HepG2 (cell line): ENCODE data around the gene FGGY. TPM values are rescaled to one million over a fixed set of nuclear protein-coding genes. Genes with fewer than 3 reads are reported as not detected.

Source experiments
- FOXK2 ChIP-seq: fragments of 450-650 bp; IDR thresholded peaks from 2 replicates; pipeline ENCODE4 v1.6.1; 2016
- NFYC ChIP-seq: IDR thresholded peaks from 2 replicates; pipeline ENCODE4 v1.6.1; 2016; ENCODE audit warnings: missing genetic modification reagents, missing compliant biosample characterization
- SOX5 ChIP-seq: IDR thresholded peaks from 2 replicates; pipeline ENCODE4 v1.6.1; 2016; ENCODE audit warnings: borderline replicate concordance
- TCF12 ChIP-seq, 2 experiments: fragments of 450-650 bp in 1 of 2; sonication (generic) in 1 of 2; formaldehyde crosslinking in 1 of 2; IDR thresholded peaks; 2 replicates each; pipeline versions ENCODE4 v1.6.1 to v1.8.0; 2017 to 2022; ENCODE audit warnings: antibody characterized with exemption in 1 of 2, mild to moderate bottlenecking in 1 of 2, missing genetic modification reagents in 1 of 2, moderate library complexity in 1 of 2
- ZNF563 ChIP-seq: sonication (generic); formaldehyde crosslinking; IDR thresholded peaks from 2 replicates; pipeline ENCODE4 v1.8.0; 2022; ENCODE audit warnings: mild to moderate bottlenecking, moderate library complexity, missing genetic modification reagents
- ZNF839 ChIP-seq: sonication (generic); formaldehyde crosslinking; IDR thresholded peaks from 2 replicates; pipeline ENCODE4 v1.4.0; 2020; ENCODE audit warnings: missing genetic modification reagents, mild to moderate bottlenecking, borderline replicate concordance
- polyA plus RNA-seq, 8 experiments: library from polyadenylated mRNA; depleted of rRNA in 3 of 8; stranded (reverse) in 7 of 8; unstranded in 1 of 8; fragments of >200 nt; fragmentation: Illumina TruSeq in 4 of 8; extraction: Trizol in 4 of 8; gene quantifications; 2 replicates each; pipeline versions ENCODE4 v1.2.1 to v1.2.3, GENCODE V29; 2011 to 2016; ENCODE audit warnings: low read depth in 4 of 8, missing spikeins in 1 of 8, mixed read lengths in 1 of 8; ENCODE audit not compliant: insufficient read depth in 1 of 8
- total RNA-seq, 5 experiments: library from RNA; depleted of rRNA; stranded (reverse); fragments of >200 nt; fragmentation: Illumina TruSeq; extraction: Trizol; gene quantifications; 2 replicates each; pipeline ENCODE4 v1.2.3, GENCODE V29; 2016; ENCODE audit warnings: low read depth in 1 of 5
- TF ChIP-seq, protein P1 (sequence below), 2 experiments: IDR thresholded peaks; 2 replicates each; pipeline ENCODE4 v1.6.1; 2011 to 2012; ENCODE audit warnings: low read length in 2 of 2, borderline replicate concordance in 1 of 2, low read depth in 1 of 2, mild to moderate bottlenecking in 1 of 2, moderate library complexity in 1 of 2
- TF ChIP-seq, protein P2 (sequence below): sonication (generic); formaldehyde crosslinking; IDR thresholded peaks from 2 replicates; pipeline ENCODE4 v1.5.0; 2020; ENCODE audit warnings: mild to moderate bottlenecking, missing genetic modification reagents, borderline replicate concordance
- TF ChIP-seq, protein P3 (sequence below): sonication (generic); formaldehyde crosslinking; IDR thresholded peaks from 2 replicates; pipeline ENCODE4 v1.8.1; 2023; ENCODE audit warnings: mild to moderate bottlenecking, moderate library complexity, missing genetic modification reagents
- TF ChIP-seq, protein P4 (sequence below): IDR thresholded peaks from 2 replicates; pipeline ENCODE4 v1.6.1; 2012; ENCODE audit warnings: low read length, improper control_type of control experiment
- TF ChIP-seq, protein P5 (sequence below): IDR thresholded peaks from 2 replicates; pipeline ENCODE4 v1.6.1; 2016; ENCODE audit warnings: missing compliant biosample characterization, missing genetic modification reagents, borderline replicate concordance

The FGGY gene
- total and polyA plus RNA-seq, 2 of the 13 experiments (the other 11 are each of a cell fraction or from before 2014, with no cell fraction given) = 15.7 to 27.5 TPM

DNA sequence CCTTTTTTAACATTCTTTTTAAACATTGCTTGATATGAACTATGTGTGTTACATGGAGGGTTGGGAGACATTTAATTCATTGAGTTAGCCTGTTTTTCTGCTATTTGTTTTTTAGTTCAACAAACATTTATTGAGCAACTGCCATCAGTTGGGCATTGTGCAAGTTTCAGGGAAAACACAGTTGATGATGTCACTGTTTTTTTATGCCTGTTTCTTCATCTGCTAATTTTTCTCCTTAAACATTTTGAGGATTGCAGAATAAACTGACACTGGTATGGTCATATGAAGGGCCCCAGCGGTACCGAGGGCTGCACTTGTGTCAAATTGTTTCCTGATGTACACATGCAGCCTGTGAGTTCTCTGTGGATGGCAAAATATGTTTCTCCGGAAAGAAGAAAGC is 253.0 kb downstream of the FGGY start (continued):
- TF ChIP-seq, protein P1, sequence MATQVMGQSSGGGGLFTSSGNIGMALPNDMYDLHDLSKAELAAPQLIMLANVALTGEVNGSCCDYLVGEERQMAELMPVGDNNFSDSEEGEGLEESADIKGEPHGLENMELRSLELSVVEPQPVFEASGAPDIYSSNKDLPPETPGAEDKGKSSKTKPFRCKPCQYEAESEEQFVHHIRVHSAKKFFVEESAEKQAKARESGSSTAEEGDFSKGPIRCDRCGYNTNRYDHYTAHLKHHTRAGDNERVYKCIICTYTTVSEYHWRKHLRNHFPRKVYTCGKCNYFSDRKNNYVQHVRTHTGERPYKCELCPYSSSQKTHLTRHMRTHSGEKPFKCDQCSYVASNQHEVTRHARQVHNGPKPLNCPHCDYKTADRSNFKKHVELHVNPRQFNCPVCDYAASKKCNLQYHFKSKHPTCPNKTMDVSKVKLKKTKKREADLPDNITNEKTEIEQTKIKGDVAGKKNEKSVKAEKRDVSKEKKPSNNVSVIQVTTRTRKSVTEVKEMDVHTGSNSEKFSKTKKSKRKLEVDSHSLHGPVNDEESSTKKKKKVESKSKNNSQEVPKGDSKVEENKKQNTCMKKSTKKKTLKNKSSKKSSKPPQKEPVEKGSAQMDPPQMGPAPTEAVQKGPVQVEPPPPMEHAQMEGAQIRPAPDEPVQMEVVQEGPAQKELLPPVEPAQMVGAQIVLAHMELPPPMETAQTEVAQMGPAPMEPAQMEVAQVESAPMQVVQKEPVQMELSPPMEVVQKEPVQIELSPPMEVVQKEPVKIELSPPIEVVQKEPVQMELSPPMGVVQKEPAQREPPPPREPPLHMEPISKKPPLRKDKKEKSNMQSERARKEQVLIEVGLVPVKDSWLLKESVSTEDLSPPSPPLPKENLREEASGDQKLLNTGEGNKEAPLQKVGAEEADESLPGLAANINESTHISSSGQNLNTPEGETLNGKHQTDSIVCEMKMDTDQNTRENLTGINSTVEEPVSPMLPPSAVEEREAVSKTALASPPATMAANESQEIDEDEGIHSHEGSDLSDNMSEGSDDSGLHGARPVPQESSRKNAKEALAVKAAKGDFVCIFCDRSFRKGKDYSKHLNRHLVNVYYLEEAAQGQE (IDR thresholded peaks at IDR 0.05; ENCODE audit: borderline replicate concordance in 1 of 2, low read depth in 1 of 2, low read length in 2 of 2) = no peak
- TF ChIP-seq, protein P2, sequence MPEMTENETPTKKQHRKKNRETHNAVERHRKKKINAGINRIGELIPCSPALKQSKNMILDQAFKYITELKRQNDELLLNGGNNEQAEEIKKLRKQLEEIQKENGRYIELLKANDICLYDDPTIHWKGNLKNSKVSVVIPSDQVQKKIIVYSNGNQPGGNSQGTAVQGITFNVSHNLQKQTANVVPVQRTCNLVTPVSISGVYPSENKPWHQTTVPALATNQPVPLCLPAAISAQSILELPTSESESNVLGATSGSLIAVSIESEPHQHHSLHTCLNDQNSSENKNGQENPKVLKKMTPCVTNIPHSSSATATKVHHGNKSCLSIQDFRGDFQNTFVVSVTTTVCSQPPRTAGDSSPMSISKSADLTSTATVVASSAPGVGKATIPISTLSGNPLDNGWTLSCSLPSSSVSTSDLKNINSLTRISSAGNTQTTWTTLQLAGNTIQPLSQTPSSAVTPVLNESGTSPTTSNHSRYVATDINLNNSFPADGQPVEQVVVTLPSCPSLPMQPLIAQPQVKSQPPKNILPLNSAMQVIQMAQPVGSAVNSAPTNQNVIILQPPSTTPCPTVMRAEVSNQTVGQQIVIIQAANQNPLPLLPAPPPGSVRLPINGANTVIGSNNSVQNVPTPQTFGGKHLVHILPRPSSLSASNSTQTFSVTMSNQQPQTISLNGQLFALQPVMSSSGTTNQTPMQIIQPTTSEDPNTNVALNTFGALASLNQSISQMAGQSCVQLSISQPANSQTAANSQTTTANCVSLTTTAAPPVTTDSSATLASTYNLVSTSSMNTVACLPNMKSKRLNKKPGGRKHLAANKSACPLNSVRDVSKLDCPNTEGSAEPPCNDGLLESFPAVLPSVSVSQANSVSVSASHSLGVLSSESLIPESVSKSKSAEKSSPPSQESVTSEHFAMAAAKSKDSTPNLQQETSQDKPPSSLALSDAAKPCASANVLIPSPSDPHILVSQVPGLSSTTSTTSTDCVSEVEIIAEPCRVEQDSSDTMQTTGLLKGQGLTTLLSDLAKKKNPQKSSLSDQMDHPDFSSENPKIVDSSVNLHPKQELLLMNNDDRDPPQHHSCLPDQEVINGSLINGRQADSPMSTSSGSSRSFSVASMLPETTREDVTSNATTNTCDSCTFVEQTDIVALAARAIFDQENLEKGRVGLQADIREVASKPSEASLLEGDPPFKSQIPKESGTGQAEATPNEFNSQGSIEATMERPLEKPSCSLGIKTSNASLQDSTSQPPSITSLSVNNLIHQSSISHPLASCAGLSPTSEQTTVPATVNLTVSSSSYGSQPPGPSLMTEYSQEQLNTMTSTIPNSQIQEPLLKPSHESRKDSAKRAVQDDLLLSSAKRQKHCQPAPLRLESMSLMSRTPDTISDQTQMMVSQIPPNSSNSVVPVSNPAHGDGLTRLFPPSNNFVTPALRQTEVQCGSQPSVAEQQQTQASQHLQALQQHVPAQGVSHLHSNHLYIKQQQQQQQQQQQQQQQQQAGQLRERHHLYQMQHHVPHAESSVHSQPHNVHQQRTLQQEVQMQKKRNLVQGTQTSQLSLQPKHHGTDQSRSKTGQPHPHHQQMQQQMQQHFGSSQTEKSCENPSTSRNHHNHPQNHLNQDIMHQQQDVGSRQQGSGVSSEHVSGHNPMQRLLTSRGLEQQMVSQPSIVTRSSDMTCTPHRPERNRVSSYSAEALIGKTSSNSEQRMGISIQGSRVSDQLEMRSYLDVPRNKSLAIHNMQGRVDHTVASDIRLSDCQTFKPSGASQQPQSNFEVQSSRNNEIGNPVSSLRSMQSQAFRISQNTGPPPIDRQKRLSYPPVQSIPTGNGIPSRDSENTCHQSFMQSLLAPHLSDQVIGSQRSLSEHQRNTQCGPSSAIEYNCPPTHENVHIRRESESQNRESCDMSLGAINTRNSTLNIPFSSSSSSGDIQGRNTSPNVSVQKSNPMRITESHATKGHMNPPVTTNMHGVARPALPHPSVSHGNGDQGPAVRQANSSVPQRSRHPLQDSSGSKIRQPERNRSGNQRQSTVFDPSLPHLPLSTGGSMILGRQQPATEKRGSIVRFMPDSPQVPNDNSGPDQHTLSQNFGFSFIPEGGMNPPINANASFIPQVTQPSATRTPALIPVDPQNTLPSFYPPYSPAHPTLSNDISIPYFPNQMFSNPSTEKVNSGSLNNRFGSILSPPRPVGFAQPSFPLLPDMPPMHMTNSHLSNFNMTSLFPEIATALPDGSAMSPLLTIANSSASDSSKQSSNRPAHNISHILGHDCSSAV = no peak
- TF ChIP-seq, protein P3, sequence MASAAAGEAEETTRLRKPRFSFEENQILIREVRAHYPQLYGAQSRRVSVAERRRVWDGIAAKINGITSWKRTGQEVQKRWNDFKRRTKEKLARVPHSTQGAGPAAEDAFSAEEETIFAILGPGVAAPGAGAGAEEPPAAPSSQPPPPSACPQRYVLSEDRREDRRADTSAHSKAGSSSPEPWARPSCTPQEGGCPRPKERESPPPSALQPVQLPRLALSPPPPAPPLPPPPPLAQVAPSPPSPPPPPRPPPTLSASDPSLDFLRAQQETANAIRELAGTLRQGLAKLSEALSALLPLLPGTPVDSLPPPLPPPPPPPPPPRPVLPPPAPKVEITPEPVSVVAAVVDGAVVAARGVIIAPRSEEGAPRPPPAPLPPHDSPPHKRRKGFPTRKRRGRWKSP (CRISPR knock-in tag) = peak; percentile 49; the same call in 1 of the 2 replicates
- TF ChIP-seq, protein P4, sequence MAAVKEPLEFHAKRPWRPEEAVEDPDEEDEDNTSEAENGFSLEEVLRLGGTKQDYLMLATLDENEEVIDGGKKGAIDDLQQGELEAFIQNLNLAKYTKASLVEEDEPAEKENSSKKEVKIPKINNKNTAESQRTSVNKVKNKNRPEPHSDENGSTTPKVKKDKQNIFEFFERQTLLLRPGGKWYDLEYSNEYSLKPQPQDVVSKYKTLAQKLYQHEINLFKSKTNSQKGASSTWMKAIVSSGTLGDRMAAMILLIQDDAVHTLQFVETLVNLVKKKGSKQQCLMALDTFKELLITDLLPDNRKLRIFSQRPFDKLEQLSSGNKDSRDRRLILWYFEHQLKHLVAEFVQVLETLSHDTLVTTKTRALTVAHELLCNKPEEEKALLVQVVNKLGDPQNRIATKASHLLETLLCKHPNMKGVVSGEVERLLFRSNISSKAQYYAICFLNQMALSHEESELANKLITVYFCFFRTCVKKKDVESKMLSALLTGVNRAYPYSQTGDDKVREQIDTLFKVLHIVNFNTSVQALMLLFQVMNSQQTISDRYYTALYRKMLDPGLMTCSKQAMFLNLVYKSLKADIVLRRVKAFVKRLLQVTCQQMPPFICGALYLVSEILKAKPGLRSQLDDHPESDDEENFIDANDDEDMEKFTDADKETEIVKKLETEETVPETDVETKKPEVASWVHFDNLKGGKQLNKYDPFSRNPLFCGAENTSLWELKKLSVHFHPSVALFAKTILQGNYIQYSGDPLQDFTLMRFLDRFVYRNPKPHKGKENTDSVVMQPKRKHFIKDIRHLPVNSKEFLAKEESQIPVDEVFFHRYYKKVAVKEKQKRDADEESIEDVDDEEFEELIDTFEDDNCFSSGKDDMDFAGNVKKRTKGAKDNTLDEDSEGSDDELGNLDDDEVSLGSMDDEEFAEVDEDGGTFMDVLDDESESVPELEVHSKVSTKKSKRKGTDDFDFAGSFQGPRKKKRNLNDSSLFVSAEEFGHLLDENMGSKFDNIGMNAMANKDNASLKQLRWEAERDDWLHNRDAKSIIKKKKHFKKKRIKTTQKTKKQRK = no peak
- no peak for TF ChIP-seq ZNF563 (CRISPR knock-in tag)
- TF ChIP-seq TCF12 (IDR thresholded peaks at IDR 0.05) = no peak
- no peak for TF ChIP-seq TCF12 (CRISPR knock-in tag; IDR thresholded peaks at IDR 0.05)
- TF ChIP-seq ZNF839 (CRISPR knock-in tag) = no peak
- no peak for TF ChIP-seq FOXK2
- no peak for TF ChIP-seq NFYC (CRISPR knock-in tag)
- peak; percentile 65; the same call in 1 of the 2 replicates for TF ChIP-seq SOX5 (CRISPR knock-in tag)
- TF ChIP-seq, protein P5, sequence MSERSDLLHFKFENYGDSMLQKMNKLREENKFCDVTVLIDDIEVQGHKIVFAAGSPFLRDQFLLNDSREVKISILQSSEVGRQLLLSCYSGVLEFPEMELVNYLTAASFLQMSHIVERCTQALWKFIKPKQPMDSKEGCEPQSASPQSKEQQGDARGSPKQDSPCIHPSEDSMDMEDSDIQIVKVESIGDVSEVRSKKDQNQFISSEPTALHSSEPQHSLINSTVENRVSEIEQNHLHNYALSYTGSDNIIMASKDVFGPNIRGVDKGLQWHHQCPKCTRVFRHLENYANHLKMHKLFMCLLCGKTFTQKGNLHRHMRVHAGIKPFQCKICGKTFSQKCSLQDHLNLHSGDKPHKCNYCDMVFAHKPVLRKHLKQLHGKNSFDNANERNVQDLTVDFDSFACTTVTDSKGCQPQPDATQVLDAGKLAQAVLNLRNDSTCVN (CRISPR knock-in tag) = no peak
